Pancreas (tissue), 10 donors: ENCODE results near the gene DDX1. TPM values are rescaled to one million over a fixed set of nuclear protein-coding genes. Genes with fewer than 3 reads are reported as not detected.

Source experiments
- ATAC-seq, 4 donors: fragments of 200-7000 bp; cut with Tn5 transposase; one replicate each; pipeline versions ENCODE4 v1.8.0 to v1.9.1; 2020; ENCODE audit warnings: mild to moderate bottlenecking in 4 of 4, moderate library complexity in 4 of 4
- DNase-seq, 6 donors: peaks; one replicate each; pipeline ENCODE4 v3.0.0-alpha.2; 2020
- FAIRE-seq: peaks from 2 replicates; lab custom pipeline; 2012; peaks lifted over from hg19 to GRCh38; lab: Jason Lieb, UNC
- H3K27ac ChIP-seq, 4 donors: fragments of 200-600 bp; sonication (generic); 1 replicate in 3 of 4; 2 replicates in 1 of 4; pipeline versions ENCODE4 v1.5.0 to v1.8.0; 2020
- H3K27me3 ChIP-seq, 4 donors: fragments of 200-600 bp; one replicate each; pipeline ENCODE4 v1.8.0; 2021
- H3K36me3 ChIP-seq, 3 donors: fragments of 200-600 bp; sonication (generic) in 1 of 3; one replicate each; pipeline versions ENCODE4 v1.5.0 to v1.8.0; 2020 to 2021
- H3K4me1 ChIP-seq, 3 donors: fragments of 200-600 bp; one replicate each; pipeline ENCODE4 v1.8.0; 2021
- H3K4me3 ChIP-seq, 4 donors: fragments of 200-600 bp; sonication (generic) in 2 of 4; one replicate each; pipeline versions ENCODE4 v1.5.0 to v1.8.0; 2020 to 2021
- H3K9me3 ChIP-seq, 4 donors: fragments of 200-600 bp; one replicate each; pipeline ENCODE4 v1.8.0; 2021
- CTCF ChIP-seq, 4 donors: fragments of 200-600 bp; sonication (generic) in 3 of 4; IDR thresholded peaks; one replicate each; pipeline versions ENCODE4 v1.5.0 to v1.8.0; 2021; ENCODE audit warnings: antibody characterized with exemption in 4 of 4
- WGBS, 2 donors: extraction: QIAGEN DNeasy Blood & Tissue Kit; methylation state at CpG; one replicate each; pipeline ENCODE4 v1.1.7; 2013; 5-methylcytosine and 5-hydroxymethylcytosine counted together
- intact Hi-C, 3 donors: fragments of 100-400 bp; cut with DNase I; formaldehyde crosslinking; loops; one replicate each; pipeline versions ENCODE4 v1.11.1 to v1.14.2; 2022
- polyA plus RNA-seq, 2 donors: library from polyadenylated mRNA; stranded (reverse); fragments of 200-250 nt; gene quantifications; one replicate each; pipeline ENCODE4 v1.2.3, GENCODE V29; 2013
- total RNA-seq, 6 donors: library from RNA; stranded (reverse); fragmentation: NEBNext Ultra II Directional in 4 of 6; extraction: Animal tissue kit (Norgen Biotek cat#: 25700) in 4 of 6; gene quantifications; one replicate each; pipeline versions ENCODE4 v1.2.1 to v1.2.4, GENCODE V29; 2021 to 2023
- donor health status: healthy with polysubstance abuse.
- donor health status: DM: no; HTN: no; CAD: no; lungs with moderate emphysema.
- donor health status: DM: no; HTN: no; CAD: no.
- donor health status: control.
- donor health status: control.
- donor health status: Bipolar disorder and iron deficiency.
- donor health status: DM: yes; HTN: yes; CAD: no.
- donor health status: DM: no; HTN: no; CAD: no.
- donor health status: DM: no; HTN: no; CAD: no.
- donor health status: DM: yes; HTN: yes; CAD: no.

The DDX1 gene
- total and polyA plus RNA-seq, 8 donors, result 25.5 to 55.1 (median 43.1) TPM

DNA sequence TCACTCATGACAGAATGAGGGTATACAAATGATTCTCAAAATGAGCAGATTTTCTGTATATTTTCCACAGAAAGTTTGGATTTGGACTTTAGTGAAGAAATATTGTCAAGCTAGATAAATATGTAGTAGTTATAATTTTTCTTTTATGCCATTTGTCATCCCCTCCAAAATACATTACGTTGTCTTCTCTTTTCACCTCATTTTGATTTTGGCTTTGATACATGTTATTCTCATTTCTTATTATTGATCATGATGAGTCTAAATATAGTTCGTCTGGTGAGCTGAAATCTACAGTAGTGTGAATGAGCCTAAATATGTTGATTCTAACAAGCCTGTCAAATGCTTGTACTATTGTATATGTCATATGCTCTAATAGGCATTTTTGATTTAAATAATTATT, 12.3 kb downstream of the DDX1 start:
- peaks cover 0 to 99% (median 55%) of the 10 kb centered on the region in 3 donors for H3K36me3 ChIP-seq
- no peak for DNase-seq
- ATAC-seq, result no peak
- FAIRE-seq, result no peak
- no peak for TF ChIP-seq CTCF (IDR thresholded peaks at IDR 0.05)
- no peak overlapping the region for H3K4me3 ChIP-seq
- no peaks in the 10 kb centered on the region for H3K4me1 ChIP-seq
- no peaks in the 10 kb centered on the region for H3K9me3 ChIP-seq
- H3K27me3 ChIP-seq, result no peaks in the 10 kb centered on the region
- no peak overlapping the region for H3K27ac ChIP-seq
- WGBS, 2 donors, result 89 to 94% methylated on average over 2 of the region's 2 CpGs
- intact Hi-C loops, result no loop called here

GRCh38 chr2:15605721-15606120, 14.1 kb downstream of the DDX1 start:
- no peaks in the 10 kb centered on the region for H3K4me1 ChIP-seq
- ATAC-seq (no peak), FAIRE-seq (no peak), DNase-seq (no peak)
- TF ChIP-seq CTCF (IDR thresholded peaks at IDR 0.05), result no peak
- H3K4me3 ChIP-seq, result no peak overlapping the region
- 43 to 84% methylated on average over 1 of the region's 1 CpG for WGBS, 2 donors
- H3K27me3 ChIP-seq, result no peaks in the 10 kb centered on the region
- H3K9me3 ChIP-seq, result no peaks in the 10 kb centered on the region
- no peak overlapping the region for H3K27ac ChIP-seq
- intact Hi-C loops, result no loop called here
- H3K36me3 ChIP-seq, result peaks cover 0 to 97% (median 50%) of the 10 kb centered on the region in 3 donors

GRCh38 chr2:15606481-15607441, 15.1 kb downstream of the DDX1 start:
- no peak for FAIRE-seq
- ATAC-seq, result no peak
- 63 to 69% methylated on average over 8 of the region's 8 CpGs for WGBS, 2 donors
- H3K27me3 ChIP-seq, result no peaks in the 10 kb centered on the region
- H3K4me3 ChIP-seq, result no peak overlapping the region
- DNase-seq, result no peak
- no peak overlapping the region for H3K27ac ChIP-seq
- no peak for TF ChIP-seq CTCF (IDR thresholded peaks at IDR 0.05)
- no peaks in the 10 kb centered on the region for H3K9me3 ChIP-seq
- H3K36me3 ChIP-seq, result peaks cover 0 to 86% (median 48%) of the 10 kb centered on the region in 3 donors
- intact Hi-C loops, result no loop called here
- H3K4me1 ChIP-seq, result no peaks in the 10 kb centered on the region

DNA sequence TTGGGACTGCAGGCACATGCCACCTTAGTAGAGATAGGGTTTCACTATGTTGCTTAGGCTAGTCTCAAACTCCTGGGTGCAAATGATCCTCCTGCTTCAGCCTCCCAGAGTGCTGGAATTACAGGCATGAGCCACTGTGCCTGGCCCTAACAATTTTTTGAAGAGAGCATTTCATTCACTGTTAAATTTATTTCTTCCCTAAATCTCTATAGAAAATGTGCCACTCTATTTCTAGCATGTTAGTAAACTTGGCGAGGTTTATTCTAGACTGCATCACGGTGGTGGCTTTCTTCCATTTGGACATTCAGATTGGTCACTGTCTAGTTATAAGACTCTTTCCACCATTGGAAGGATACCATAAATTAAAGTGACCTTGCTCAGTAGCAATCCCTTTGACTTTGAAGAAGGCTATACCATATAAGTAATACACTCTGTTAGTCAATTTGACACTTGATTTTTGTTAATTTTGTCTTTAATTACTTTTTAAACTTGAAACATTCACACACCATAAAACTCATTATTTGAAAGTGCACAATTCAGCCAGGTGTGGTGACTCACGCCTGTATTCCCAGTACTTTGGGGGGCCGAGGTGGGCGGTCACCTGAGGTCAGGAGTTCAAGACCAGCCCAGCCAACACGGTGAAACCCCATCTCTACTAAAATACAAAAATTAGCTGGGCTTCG, 16.2 kb downstream of the DDX1 start:
- H3K4me1 ChIP-seq, result no peaks in the 10 kb centered on the region
- no peak for DNase-seq
- H3K27me3 ChIP-seq, result no peaks in the 10 kb centered on the region
- H3K9me3 ChIP-seq, result no peaks in the 10 kb centered on the region
- H3K4me3 ChIP-seq, result no peak overlapping the region
- no peak for FAIRE-seq
- intact Hi-C loops, result no loop called here
- 96% methylated on average over 7 of the region's 7 CpGs for WGBS, 2 donors
- no peak for TF ChIP-seq CTCF (IDR thresholded peaks at IDR 0.05)
- H3K36me3 ChIP-seq, result peaks cover 0 to 75% (median 37%) of the 10 kb centered on the region in 3 donors
- H3K27ac ChIP-seq, result no peak overlapping the region
- no peak for ATAC-seq
